ENCODE data around the gene SND1.

GRCh38 chr7:127798023-127798422 is 146.0 kb downstream of the SND1 start:
- TF ChIP-seq RXRA (IDR thresholded peaks at IDR 0.05): no peak
- TF ChIP-seq CTCF (IDR thresholded peaks at IDR 0.05; ENCODE audit: low read depth, low read length, missing input control): no peak
- TF ChIP-seq FOXA2 (IDR thresholded peaks at IDR 0.05): no peak
- TF ChIP-seq RAD21 (IDR thresholded peaks at IDR 0.05): no peak
- TF ChIP-seq ZBTB33 (IDR thresholded peaks at IDR 0.05): no peak
- TF ChIP-seq TAF1 (conservative IDR thresholded peaks at IDR 0.05): no peak
- TF ChIP-seq YY1 (IDR thresholded peaks at IDR 0.05): no peak
- TF ChIP-seq GABPA (IDR thresholded peaks at IDR 0.05 in 1 of 2, conservative IDR thresholded peaks at IDR 0.05 in 1 of 2): no peak
- TF ChIP-seq FOXA1 (IDR thresholded peaks at IDR 0.05): no peak

Measured in liver (tissue), 3 donors.